ENCODE data around the gene ASPHD2.

Gene ASPHD2

GRCh38 chr22:26447584-26448329, 18.7 kb downstream of the ASPHD2 start:
- DNase-seq = no peak

GRCh38 chr22:26448334-26448733, 19.3 kb downstream of the ASPHD2 start:
- DNase-seq = no peak

- no peak for DNase-seq
These were observed 19.9 kb downstream of the ASPHD2 start for GRCh38 chr22:26448941-26449340.

GRCh38 chr22:26450453-26451185, 21.6 kb downstream of the ASPHD2 start:
- DNase-seq = no peak

- no peak for DNase-seq
These were observed 23.4 kb downstream of the ASPHD2 start for GRCh38 chr22:26452236-26453016.

- no peak for DNase-seq
These were observed 24.2 kb downstream of the ASPHD2 start for GRCh38 chr22:26453216-26453615.

GRCh38 chr22:26453812-26454500, 24.9 kb downstream of the ASPHD2 start:
- no peak for DNase-seq

GRCh38 chr22:26457661-26458272, 28.7 kb downstream of the ASPHD2 start:
- no peak for DNase-seq

- no peak for DNase-seq
These were observed 31.1 kb downstream of the ASPHD2 start for GRCh38 chr22:26460202-26460601.

GRCh38 chr22:26461188-26461810, 32.2 kb downstream of the ASPHD2 start:
- DNase-seq = peak; percentile 40

- DNase-seq = no peak
These were observed 33.0 kb downstream of the ASPHD2 start for GRCh38 chr22:26462051-26462450.

GRCh38 chr22:26462641-26463040, 33.6 kb downstream of the ASPHD2 start:
- no peak for DNase-seq

GRCh38 chr22:26463101-26463661, 34.1 kb downstream of the ASPHD2 start:
- DNase-seq = no peak

GRCh38 chr22:26463688-26464087, 34.6 kb downstream of the ASPHD2 start:
- no peak for DNase-seq

- DNase-seq = no peak
These were observed 35.3 kb downstream of the ASPHD2 start for GRCh38 chr22:26464312-26464711.

- DNase-seq = no peak
These were observed 37.1 kb downstream of the ASPHD2 start for GRCh38 chr22:26466196-26466595.

GRCh38 chr22:26470807-26471206, 41.7 kb downstream of the ASPHD2 start:
- DNase-seq = no peak

- DNase-seq = peak; percentile 84
These were observed 42.5 kb downstream of the ASPHD2 start for GRCh38 chr22:26471522-26471921.

GRCh38 chr22:26474682-26475081, 45.6 kb downstream of the ASPHD2 start:
- DNase-seq = no peak

- DNase-seq = peak; percentile 77
These were observed 47.8 kb downstream of the ASPHD2 start for GRCh38 chr22:26476705-26477340.

GRCh38 chr22:26477341-26477731, 48.3 kb downstream of the ASPHD2 start:
- DNase-seq = no peak

All from fibroblast of skin of right quadriceps (primary cell).